ENCODE results near the gene AEBP2. TPM values are rescaled to one million over a fixed set of nuclear protein-coding genes. Genes with fewer than 3 reads are reported as not detected.
A peak's percentile ranks its signal among the peaks of the same experiment; 100 is the strongest.
"Not testable (repeated sequence)": the region's sequence is repeated elsewhere in the genome, so short reads cannot be mapped to it uniquely, and the experiment has no call there.

Gene AEBP2
- total and polyA plus RNA-seq, 9 of the 15 experiments (the other 6 are each of a cell fraction or from before 2014, with no cell fraction given): 5.7 to 43.7 (median 10.3) TPM

DNA sequence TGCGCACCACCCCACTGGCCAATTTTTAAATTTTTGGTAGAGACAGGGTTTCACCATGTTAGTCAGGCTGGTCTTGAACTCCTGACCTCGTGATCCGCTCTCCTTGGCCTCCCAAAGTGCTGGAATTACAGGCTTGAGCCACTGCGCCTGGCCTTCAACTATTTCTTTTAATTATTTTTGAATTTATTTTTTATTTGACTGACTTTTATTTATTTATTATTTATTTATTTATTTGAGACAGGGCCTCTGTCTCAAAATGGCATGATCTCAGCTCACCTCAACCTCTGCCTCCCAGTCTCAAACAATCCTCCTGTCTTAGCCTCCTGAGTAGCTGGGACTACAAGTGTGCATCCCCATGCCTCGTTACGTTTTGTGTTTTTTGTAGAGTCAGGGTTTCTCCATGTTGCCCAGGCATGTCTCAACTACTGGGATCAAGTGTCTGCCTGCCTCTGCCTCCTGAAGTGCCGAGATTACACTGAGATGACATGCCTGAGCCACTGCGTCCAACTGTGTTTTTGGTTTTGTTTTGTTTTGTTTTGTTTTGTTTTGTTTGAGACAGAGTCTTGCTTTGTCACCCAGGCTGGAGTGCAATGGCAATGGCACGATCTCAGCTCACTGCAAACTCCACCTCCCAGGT lies 38.5 kb upstream of the AEBP2 start:
- H3K9me1 ChIP-seq (ENCODE audit: control insufficient read depth, insufficient read depth, low read length); H3K4me2 ChIP-seq (ENCODE audit: insufficient read depth, low read length); H3K9ac ChIP-seq (ENCODE audit: insufficient read depth in 1 of 2, low read depth in 2 of 2, low read length in 2 of 2); FAIRE-seq; POLR2A ChIA-PET; BruUV-seq (replicated peaks); ATAC-seq; DNase-seq (ENCODE audit: extremely low read depth in 1 of 4, low spot score in 3 of 4); H4K20me1 ChIP-seq (replicated peaks; ENCODE audit: control insufficient read depth, insufficient read depth, low read length); CTCF ChIA-PET (ENCODE audit: low intra/inter-chr PET ratio); H3K9me3 ChIP-seq (replicated peaks; ENCODE audit: control insufficient read depth, insufficient read depth, low read depth, low read length); intact Hi-C loops (cut with micrococcal nuclease); in situ Hi-C loops (cut with MboI); H2AFZ ChIP-seq (ENCODE audit: low read depth, low read length); H3K27ac ChIP-seq (ENCODE audit: extremely low read depth, low read depth, low read length); H3K79me2 ChIP-seq (ENCODE audit: control insufficient read depth, insufficient read depth, low read length); H3K4me3 ChIP-seq; H3K4me1 ChIP-seq (replicated peaks in 1 of 2; ENCODE audit: control insufficient read depth in 2 of 2, insufficient read depth in 2 of 2, low read length in 2 of 2); H3K36me3 ChIP-seq (ENCODE audit: control insufficient read depth, insufficient read depth, low read length): not testable (repeated sequence)
- peak; percentile 27; the same call in 1 of the 2 replicates for TF ChIP-seq ZNF316 (IDR thresholded peaks at IDR 0.05)
- 29% methylated on average over 6 of the region's 9 CpGs for WGBS (ENCODE audit: insufficient coverage, low coverage, missing lambda C conversion rate)
- peaks cover 0 to 13% of the 10 kb centered on the region in 2 experiments; a peak in 3 of 5 replicates for H3K27me3 ChIP-seq (ENCODE audit: control insufficient read depth in 2 of 2, insufficient read depth in 2 of 2, low read length in 2 of 2)

GRCh38 chr12:19402211-19402610 lies 37.1 kb upstream of the AEBP2 start:
- Histone ChIP-seq H2AFZ (ENCODE audit: low read depth, low read length) (no peak overlapping the region), H3K36me3 (ENCODE audit: control insufficient read depth, insufficient read depth, low read length) (no peaks in the 10 kb centered on the region), H3K4me3 (no peak overlapping the region), H3K27me3 (ENCODE audit: control insufficient read depth in 2 of 2, insufficient read depth in 2 of 2, low read length in 2 of 2) (peaks cover 0 to 9% of the 10 kb centered on the region in 2 experiments; a peak in 3 of 5 replicates), H3K9me1 (ENCODE audit: control insufficient read depth, insufficient read depth, low read length) (no peaks in the 10 kb centered on the region), H3K27ac (ENCODE audit: extremely low read depth, low read depth, low read length) (no peak overlapping the region), H3K4me2 (ENCODE audit: insufficient read depth, low read length) (no peak overlapping the region), H3K4me1 (replicated peaks in 1 of 2; ENCODE audit: control insufficient read depth in 2 of 2, insufficient read depth in 2 of 2, low read length in 2 of 2) (no peaks in the 10 kb centered on the region; a peak in 2 of 5 replicates), H3K79me2 (ENCODE audit: control insufficient read depth, insufficient read depth, low read length) (no peaks in the 10 kb centered on the region), H3K9ac (ENCODE audit: insufficient read depth in 1 of 2, low read depth in 2 of 2, low read length in 2 of 2) (no peak overlapping the region), H3K9me3 (replicated peaks; ENCODE audit: control insufficient read depth, insufficient read depth, low read depth, low read length) (no peaks in the 10 kb centered on the region), H4K20me1 (replicated peaks; ENCODE audit: control insufficient read depth, insufficient read depth, low read length) (no peaks in the 10 kb centered on the region)
- ChIA-PET POLR2A (no interaction called here), CTCF (ENCODE audit: low intra/inter-chr PET ratio) (no interaction called here)
- no peak for FAIRE-seq
- WGBS (ENCODE audit: insufficient coverage, low coverage, missing lambda C conversion rate): 8% methylated on average over 4 of the region's 6 CpGs
- in situ Hi-C loops (cut with MboI) (no loop called here), intact Hi-C loops (cut with micrococcal nuclease) (no loop called here)
- no peak for TF ChIP-seq CREB3 (tag; conservative IDR thresholded peaks at IDR 0.05; ENCODE audit: low read depth)
- no peak for ATAC-seq
- no peak for DNase-seq (ENCODE audit: extremely low read depth in 1 of 4, low spot score in 3 of 4)
- no TSS peak for BruUV-seq (replicated peaks)

All from K562 (cell line).